ENCODE results near the gene TMEM115.

The TMEM115 gene

GRCh38 chr3:50354186-50354764, 5.0 kb downstream of the TMEM115 start:
- DNase-seq (ENCODE audit: extremely low read depth in 1 of 2, low read depth in 1 of 2): no peak

DNA sequence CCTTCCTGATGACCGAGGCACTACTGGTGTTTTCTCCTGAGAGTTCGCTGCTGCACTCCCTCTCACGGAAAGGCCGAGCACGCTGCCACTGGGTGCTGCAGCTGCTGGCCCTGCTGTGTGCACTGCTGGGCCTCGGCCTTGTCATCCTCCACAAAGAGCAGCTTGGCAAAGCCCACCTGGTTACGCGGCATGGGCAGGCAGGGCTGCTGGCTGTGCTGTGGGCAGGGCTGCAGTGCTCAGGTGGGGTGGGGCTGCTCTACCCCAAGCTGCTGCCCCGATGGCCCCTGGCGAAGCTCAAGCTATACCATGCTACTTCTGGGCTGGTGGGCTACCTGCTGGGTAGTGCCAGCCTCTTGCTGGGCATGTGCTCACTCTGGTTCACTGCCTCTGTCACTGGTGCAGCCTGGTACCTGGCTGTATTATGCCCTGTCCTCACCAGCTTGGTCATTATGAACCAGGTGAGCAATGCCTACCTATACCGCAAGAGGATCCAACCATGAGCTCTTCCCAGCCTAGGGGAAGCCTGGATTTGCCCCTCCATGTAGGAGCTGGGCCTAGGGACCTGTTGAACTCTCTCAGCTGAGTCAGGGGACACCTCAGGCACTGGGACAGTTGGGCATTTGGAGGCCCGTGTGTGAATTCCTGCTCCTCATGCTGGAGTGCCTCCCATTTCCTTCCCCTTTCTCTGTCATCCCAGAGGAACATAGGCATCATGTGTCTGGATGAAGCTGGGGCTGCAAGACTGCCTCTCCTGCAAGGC, 5.9 kb downstream of the TMEM115 start:
- DNase-seq (ENCODE audit: extremely low read depth in 1 of 2, low read depth in 1 of 2): no peak

GRCh38 chr3:50352781-50353180, 6.5 kb downstream of the TMEM115 start:
- no peak for DNase-seq (ENCODE audit: extremely low read depth in 1 of 2, low read depth in 1 of 2)

- DNase-seq (ENCODE audit: extremely low read depth in 1 of 2, low read depth in 1 of 2): no peak
These were observed 8.0 kb downstream of the TMEM115 start for GRCh38 chr3:50351323-50351697.

DNA sequence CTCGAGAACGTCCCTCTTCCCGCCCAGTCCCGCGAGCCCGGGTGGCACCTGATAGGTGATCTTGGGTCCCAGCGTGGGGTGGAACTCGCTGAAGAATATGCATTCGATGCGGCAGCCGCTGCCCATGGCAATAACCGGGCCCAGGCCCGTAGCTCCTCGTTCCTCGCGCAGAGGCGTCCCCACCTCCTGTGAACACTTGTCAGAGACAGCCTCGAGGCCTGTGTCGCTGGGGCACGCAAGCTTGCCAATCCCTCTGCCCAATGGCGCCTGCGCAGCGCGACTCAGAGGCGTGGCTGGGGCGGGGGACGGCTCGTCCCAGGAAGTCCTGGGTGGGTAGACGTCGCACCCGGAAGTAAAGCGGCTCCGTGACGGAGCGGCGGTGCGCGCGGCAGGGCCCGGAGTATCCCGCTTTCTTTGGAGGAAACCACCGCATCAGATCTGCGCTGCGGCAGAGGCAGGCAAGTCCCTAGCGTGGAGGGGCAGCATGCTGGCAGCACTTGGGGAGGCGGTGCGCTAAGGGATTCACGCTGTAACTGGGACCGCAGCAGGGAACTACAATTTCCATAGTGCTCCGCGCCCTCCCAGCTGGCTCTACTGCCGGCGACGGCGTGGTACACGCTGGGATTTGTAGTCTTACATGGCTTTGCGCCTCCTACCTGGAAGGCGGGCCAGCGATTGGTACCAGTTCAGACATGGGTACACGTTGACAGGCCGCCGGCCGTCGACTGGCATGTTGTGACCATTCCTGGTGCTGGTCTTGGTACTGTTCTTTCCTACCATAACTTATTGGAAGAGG, 8.6 kb downstream of the TMEM115 start, which contains the start of the genes CYB561D2 and NPRL2:
CYB561D2 (plus strand) TSS at position 336 of the 796 bp plus-strand sequence. CDS start 572 bp downstream, outside the sequence.
NPRL2 (minus strand) TSS at position 249 of the 796 bp plus-strand sequence; CDS start at position 126, 123 bp downstream.
- peak; percentile 99 for DNase-seq (ENCODE audit: extremely low read depth in 1 of 2, low read depth in 1 of 2)

- DNase-seq (ENCODE audit: extremely low read depth in 1 of 2, low read depth in 1 of 2): no peak
These were observed 9.2 kb downstream of the TMEM115 start for GRCh38 chr3:50350213-50350526.

DNA sequence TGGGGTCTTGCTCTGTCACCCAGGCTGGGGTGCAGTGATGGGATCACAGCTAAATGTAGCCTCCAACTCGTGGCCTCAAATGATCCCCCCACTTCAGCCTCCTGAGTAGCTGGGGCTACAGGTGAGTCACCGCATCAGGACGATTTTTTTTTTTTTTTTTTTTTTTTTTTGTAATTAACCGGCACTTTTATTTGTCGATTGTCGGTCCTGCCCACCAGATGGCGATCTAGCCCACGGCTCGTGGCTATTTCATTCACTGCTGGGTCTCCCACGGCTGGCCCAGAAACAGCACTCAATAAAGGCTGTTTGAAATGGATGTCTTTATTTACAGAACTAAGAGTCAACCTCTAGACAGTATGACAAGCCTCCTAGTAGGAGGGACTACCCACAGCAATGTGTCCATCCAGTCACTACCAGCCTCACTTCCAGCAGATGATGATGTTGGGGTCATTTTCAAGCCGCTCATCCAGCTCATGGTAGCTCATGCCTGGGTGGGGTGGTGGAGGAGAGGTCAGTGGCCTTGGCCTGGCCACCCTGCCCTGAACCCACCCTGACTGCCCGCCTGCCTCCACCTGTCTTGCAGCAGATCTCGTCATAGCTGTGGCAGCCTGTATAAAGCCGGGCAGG, 12.0 kb downstream of the TMEM115 start:
- peak in 1 of 2 donors; percentile 61 for DNase-seq (ENCODE audit: extremely low read depth in 1 of 2, low read depth in 1 of 2)

DNA sequence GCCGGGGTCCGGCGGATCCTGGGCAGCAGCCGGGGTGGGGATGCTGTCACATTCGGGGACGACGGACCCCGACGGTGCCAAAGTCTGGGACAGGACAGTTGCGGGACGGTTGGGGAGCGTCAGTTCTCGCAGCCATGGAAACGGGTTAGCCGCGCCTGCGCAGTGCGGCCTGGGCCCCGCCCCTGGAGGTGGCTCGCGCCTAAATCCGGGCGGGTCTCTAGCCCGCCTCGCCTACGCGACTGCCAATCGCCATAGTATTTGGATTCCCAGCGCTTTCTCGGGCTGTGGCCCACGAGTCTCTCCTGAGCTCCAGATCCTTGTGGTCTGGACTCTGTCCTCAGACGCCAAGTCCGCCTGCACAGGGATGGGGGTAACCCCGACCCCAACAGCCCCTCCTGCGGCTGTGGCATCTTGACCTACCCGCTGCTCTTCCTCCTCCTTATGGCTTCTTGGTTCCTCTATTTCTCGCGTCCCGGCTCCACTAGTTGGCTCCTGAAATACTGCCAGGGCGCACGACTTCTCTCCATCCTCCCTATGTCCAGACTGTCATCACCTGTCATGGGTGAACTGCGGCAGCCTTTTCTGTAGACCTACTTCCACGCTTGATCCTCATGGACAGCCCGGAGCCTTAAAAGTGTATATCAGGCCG, 13.6 kb downstream of the TMEM115 start, which contains the start of gene ZMYND10:
ZMYND10 (minus strand) TSS at position 147 of the 649 bp plus-strand sequence. CDS start 153 bp downstream, outside the sequence.
- DNase-seq (ENCODE audit: extremely low read depth in 1 of 2, low read depth in 1 of 2): peak; percentile 52

DNA sequence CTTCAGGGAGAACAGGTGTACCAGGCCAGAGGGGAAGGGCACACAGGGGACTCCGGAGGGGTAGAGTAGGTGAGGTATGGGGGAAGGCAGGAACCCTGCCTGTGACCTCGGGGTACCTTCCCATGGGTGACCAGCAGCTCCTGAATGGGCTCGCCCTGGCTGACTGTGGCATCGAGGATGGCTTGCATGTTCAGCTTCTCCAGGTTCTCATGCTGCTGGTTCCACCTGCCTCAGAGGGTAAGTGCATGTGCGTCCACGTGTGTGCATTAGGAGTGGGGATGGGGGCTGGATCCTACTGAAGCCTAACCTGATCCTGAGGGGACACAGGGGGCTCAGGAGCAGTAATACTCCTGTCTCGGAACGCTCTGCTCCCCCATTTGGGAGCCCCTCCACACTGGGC, 14.3 kb downstream of the TMEM115 start:
- DNase-seq (ENCODE audit: extremely low read depth in 1 of 2, low read depth in 1 of 2): no peak

- no peak for DNase-seq (ENCODE audit: extremely low read depth in 1 of 2, low read depth in 1 of 2)
These were observed 16.3 kb downstream of the TMEM115 start for GRCh38 chr3:50342813-50343633.

- DNase-seq (ENCODE audit: extremely low read depth in 1 of 2, low read depth in 1 of 2): no peak
These were observed 17.2 kb downstream of the TMEM115 start for GRCh38 chr3:50341996-50342650.

DNA sequence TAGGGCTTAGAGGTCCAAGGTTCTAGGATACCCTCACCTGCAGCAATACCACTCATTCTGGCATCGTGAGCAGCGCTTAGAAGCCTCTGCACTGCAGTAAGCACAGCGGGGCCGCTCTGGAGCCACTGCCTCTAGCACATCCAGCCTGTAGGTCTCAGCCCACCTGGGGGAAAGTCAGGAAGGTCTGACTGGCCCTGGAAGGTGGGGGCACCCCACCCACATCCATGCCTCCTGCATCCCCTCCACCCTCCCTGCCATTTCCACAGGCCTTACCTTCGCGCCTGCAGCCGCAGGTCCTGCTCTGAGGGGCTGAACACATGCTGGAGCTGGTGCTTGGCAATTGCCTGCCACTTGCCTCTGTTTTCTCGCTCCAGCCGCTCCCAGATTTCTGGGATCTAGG, 17.8 kb downstream of the TMEM115 start:
- no peak for DNase-seq (ENCODE audit: extremely low read depth in 1 of 2, low read depth in 1 of 2)

- peak; percentile 67 to 71 for DNase-seq (ENCODE audit: extremely low read depth in 1 of 2, low read depth in 1 of 2)
These were observed 18.6 kb downstream of the TMEM115 start, which contains the start of gene RASSF1 for GRCh38 chr3:50340448-50341329. Gene RASSF1, minus strand, starts transcription at chr3:50340836. Its CDS starts 31 bp downstream, at chr3:50340805.

DNA sequence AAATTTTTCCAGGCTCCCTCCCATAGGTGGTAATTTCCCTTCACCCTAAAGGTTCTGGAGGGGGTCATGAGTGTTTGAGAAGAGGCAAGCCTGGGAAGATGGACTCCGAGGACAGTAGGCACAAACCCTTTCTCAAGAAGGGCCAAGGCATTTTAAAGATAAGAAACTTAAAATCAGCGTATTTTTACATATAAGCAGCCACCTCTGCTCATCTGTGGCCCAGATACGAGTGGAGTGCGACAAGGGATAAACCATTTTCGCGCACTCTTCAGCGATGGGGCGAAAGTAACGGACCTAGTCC, 19.2 kb downstream of the TMEM115 start:
- DNase-seq (ENCODE audit: extremely low read depth in 1 of 2, low read depth in 1 of 2): no peak

DNA sequence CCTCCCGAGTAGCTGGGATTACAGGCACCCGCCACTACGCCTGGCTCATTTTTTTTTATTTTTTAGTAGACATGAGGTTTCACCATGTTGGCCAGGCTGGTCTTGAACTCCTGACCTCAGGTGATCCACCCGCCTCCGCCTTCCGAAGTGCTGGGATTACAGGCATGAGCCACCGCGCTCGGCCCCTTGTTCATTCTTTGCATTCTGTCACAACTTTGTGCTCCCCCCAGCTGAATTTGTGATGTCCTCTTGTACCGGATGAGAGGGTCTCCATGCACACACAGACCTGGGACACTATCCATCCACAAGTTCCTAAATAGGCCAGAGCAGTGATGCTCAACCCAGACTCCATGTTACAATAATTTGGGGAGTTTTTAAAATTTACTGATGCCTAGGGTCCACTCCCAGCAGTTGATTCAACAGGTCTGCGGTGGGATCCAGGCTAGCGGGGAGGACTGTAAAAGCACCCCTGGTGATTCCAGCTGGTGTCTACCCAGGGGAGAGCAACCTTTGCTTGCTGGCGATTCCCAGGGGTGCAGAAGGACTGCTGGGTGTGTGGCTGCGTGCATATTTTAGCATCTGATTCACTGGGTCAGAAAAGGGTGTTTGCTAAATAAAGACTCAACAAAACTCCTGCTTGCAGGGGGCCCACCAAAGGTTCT, 19.7 kb downstream of the TMEM115 start:
- DNase-seq (ENCODE audit: extremely low read depth in 1 of 2, low read depth in 1 of 2): no peak

DNA sequence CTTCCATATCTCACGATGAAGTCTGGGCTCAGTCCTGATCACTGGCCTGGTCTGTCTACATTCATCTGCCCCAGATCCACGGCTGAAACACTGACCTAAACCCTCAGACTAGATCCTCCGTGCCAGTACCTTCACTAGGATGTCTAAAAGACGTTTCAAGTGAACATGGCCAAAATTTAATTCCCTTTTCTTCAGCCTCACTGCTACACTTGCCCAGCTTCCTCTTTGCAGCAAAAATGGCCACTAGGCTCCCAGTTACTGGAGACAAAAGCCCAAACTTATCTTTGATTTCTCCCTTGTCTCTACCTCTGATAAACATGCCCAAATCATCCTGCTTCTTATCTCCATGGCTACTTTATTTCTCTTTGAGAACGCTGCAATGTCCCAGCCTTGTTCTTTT, 20.4 kb downstream of the TMEM115 start:
- DNase-seq (ENCODE audit: extremely low read depth in 1 of 2, low read depth in 1 of 2): no peak

DNA sequence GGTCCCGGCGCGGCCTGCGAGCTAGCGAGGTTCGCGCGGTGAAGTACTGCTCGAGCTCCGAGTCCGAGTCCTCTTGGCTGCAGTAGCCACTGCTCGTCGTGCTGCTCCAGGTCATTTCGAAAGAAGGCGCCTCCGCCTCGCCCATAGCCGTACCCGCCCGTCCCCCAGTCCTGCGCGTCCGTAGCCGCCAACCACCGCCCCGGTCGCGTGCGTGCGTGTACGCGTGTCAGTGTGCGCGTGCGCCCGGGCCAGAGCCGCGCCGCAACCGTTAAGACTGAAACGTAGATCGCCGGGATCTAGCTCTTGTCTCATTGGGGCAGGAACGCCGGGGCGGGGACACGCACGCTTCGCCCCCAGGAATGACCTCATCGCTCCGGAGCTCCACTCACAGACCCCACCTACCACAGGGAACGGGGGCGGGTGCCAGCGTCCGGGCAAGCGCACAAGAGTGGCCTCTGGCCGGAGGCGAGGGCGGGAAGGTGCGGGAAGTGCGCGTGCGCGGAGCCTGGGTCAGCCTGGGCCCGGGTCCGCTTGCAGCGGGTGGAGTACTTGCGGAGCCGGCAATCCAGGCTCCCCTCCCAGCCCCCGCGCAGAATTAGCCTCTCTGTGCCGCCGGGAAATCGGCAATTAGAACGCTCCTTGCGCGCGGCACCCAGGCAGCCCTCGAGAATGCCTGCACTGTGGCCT, 22.0 kb downstream of the TMEM115 start:
- DNase-seq (ENCODE audit: extremely low read depth in 1 of 2, low read depth in 1 of 2): peak; percentile 96 to 99
